ENCODE measurements around the gene CHN2.

CHN2 gene

DNA sequence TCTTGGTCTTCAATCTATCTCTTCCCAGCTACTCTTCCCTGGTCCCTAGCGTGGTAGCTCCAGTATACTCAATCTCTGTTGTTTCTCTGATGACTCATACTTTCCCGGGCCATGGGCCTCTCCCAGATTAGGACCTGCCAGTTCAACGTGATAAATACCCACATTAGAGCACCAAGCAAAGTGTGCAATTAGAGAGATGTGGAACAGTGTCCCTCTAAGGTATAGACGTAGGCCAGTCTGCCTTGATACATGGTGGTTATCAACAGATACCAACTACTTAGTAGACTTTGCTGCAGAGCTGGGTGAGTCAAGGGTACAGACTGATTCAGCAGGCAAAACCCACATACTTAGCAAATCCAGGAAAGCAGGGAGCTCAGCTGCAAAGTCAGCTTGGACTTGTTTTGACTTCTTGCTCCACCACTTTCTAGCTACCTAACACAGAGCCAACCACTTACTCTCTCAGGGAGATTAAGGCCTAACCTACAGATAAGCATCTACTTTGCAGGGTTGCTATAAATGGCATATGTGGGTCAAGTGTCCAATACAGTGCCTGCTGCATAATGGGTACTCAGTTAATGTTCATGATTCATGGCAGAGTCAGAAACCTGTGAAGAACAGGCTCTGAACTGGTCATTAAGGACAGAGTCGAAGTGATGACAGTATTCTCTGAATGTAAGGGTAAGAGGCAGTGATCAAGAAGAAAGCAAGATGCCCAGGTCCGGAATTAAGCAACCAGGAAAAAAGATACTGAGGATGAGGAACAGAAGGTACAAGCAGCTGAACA, 176.1 kb downstream of the CHN2 start:
- no peak for DNase-seq

GRCh38 chr7:29371472-29371871, 176.9 kb downstream of the CHN2 start:
- DNase-seq: no peak

GRCh38 chr7:29372351-29373090, 177.9 kb downstream of the CHN2 start:
- DNase-seq: no peak

- no peak for DNase-seq
These were observed 181.3 kb downstream of the CHN2 start for GRCh38 chr7:29375641-29376562.

GRCh38 chr7:29377718-29378117, 183.1 kb downstream of the CHN2 start:
- no peak for DNase-seq

DNA sequence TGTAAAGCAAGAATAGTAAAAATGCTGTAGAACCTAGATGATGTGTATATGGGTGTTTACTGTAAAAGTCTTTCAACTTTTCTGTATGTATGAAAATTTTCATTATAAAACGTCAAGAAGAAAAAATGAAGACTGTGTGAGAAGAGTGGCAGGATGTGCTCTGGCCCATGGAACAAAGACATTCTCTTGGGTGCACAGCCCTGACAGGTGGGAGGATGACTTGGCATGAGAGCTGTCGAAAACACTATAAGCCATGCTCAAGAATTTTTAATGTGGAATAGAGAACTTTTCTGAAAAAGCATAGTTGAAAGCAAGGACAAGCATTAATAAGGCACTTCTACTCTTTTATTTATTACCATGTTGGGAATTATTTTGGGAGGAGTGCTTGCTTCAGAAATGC, 185.0 kb downstream of the CHN2 start:
- no peak for DNase-seq

DNA sequence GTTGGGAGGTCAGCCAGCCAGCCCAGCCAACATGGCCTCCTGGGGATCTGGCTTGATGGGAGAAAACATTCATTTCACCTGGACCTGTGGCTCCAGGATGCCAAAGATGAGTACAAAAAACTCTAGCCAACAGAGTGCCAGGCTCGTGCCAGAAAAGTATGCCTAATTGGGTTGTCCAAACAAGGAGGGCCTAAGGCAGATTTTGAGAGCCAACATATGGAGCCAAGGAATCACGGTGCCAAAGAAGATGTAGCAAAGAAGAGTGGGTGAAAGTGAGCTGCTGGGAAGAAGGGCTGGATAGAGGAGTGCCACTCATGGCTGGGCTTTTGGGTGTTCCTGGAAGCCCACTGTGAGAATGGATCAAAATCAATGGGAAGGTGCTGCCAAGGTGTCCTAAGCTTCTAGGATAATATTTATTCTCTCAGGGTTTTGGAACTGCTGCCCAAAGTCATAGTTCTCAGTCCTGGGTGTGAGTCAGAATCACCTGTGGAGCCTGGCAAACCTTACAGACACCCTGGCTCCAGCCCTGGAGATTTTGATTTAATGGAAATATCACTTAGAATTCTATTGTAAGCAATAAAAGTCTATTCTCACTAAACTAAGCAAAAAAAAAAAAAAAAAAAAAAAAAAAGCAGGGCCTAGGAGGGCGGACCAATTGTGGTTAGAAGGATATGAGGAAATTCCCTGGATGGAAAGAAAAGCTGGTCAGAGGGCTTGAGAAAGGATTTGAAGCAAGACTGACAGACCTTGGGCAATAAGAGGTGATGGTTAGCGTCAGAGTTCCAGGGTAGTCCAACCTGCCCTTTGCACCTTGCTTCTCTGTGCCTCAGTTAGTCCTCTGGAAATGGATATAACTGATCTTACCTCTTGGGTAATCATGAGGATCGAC, 186.9 kb downstream of the CHN2 start:
- no peak for DNase-seq

DNA sequence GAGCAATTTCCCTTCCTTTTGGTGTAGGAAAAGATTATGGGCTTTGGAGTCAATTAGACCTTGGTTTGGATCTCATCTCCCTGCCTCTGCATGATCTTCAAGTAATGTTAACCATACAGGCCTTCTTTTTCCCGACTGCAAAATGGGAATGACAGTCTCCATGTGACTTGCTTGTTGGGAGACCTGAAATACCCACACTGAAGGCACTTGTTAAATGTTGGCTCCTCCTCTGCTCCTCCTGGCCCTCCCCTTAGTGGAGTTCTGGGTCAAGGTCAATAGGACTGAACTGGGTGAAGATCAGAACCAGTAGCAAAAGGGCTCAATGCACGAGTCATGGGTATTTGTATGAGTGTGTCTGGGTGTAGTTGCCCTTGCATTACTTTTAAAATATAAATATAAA, 189.7 kb downstream of the CHN2 start:
- no peak for DNase-seq

- DNase-seq: no peak
These were observed 190.7 kb downstream of the CHN2 start for GRCh38 chr7:29385214-29385814.

DNA sequence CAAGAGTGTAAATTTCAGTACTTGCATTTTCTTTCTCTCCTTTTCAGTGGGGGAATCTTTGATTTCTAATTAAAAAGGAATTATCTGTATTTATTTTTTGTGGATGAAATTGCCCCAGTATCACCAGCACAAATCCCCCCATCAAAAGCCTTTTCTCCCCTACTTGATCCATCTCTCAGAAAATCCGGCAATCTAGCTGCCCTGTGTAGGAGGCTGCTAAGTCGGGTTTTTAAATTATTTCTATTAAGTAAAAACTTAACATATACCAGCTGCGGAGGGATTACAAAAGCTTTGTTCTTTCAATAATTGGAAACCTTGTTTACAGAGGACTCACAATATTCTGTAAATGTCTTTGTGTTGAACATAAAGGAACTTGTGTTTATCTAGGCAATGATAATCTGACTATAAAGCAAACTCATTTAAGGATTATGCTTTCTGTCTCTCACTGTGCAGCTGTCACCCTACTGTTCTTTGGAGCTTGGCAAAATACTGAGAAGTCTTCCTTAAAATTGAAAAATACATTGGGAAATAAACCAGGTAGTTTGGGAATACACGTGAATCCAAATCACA, 191.7 kb downstream of the CHN2 start:
- DNase-seq: no peak

DNA sequence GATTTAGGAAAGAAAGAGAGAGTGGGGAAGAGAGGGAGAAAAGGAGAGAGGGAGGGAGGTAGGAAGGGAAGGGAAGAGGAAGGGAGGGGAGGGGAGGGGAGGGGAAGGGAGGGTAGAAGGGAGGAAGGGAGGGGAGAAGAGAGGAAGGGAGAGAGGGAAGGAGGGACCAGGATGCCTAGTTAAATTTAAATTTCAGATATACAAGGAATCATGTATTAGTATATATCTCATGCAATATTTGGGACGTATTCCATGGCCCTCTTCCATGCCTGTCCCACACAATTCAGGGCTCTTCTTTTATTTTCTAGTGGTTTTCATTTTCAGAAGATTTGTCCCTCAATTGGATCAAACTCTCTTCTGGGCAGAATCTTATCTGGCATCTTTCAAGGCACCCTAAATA, 196.7 kb downstream of the CHN2 start:
- DNase-seq: no peak

GRCh38 chr7:29394321-29394720, 199.7 kb downstream of the CHN2 start:
- DNase-seq: no peak

GRCh38 chr7:29396563-29396962, 202.0 kb downstream of the CHN2 start:
- no peak for DNase-seq

GRCh38 chr7:29397398-29397797, 202.8 kb downstream of the CHN2 start:
- DNase-seq: no peak

DNA sequence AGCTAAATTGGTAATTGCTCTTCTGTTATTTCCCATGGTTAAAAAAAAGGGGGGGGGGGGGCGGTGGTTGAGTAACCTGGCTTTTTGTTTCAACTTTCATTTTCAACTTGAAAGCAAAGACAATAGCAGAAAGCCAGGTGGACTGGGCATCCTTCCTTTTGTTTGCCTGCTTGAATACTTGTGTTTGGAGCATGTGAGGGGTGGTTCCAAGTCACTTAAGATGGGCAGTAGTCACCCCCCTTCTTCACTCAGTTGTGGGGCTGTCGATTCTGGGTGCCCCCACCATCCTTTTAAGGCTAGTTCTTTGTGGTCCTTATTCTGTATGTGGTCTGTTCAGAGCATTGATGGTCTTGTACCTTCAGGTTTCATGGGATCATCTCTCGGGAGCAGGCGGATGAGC, 203.4 kb downstream of the CHN2 start:
- DNase-seq: no peak

GRCh38 chr7:29400437-29400836, 205.9 kb downstream of the CHN2 start:
- no peak for DNase-seq

DNA sequence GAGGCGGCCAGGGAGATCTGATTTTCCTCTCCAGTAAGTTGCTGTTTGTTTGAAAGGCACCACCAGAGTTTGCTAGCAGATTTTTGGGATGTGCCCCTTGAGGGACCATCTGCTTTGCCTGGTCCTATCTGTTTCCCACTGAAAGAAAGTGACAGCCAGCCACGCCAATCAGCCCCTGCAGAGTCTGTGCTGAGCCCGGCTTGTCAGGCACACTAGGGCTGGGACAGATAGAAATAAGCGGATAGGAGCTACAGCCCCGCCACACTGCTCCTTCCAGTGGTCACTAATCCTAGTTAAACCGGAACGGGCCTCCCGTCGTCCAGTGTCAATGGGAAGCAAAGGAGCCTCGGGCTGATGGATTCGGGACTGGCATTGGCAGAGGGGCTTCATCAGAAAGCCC, 207.2 kb downstream of the CHN2 start:
- no peak for DNase-seq

DNA sequence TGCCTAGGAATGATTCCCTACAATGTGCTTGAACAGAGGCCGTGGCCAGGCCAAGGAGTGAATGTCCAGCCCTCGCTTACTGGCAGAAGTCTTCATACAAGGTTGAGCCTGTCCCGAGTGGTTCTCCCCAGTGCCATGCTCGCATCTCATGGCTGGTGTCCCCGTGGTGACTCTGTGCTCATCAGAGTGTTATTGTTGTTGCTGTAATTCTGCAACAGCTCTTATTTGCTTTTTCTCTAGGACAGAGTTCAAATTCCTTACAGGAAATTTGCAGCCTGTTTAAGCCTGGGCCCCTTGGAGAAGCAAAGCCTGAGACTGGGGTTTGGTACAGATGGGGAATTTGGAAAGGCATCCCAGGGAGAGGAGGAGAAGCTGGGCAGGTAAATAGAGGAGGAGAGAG, 211.3 kb downstream of the CHN2 start:
- DNase-seq: no peak

DNA sequence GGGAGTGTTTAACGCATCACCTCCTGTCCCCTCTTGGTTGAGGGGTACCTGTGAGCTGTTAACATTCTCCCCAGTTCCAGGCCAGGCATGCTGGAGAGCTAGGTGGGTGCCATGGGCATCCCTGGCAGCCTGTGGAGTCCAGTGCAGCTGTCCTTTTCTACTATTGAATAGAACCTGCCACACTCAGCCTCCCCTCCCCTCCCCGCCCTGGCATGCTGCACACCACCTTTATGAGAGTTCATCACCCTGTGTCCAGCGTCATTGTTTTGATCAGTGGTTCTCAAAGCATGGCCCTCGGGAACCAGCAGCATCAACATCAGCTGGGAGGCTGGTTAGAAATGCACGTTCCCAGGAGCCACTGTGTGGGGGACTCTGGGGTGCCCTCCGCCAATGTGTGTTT, 211.8 kb downstream of the CHN2 start:
- DNase-seq: no peak

GRCh38 chr7:29408841-29409243, 214.3 kb downstream of the CHN2 start:
- peak; percentile 59 for DNase-seq

DNA sequence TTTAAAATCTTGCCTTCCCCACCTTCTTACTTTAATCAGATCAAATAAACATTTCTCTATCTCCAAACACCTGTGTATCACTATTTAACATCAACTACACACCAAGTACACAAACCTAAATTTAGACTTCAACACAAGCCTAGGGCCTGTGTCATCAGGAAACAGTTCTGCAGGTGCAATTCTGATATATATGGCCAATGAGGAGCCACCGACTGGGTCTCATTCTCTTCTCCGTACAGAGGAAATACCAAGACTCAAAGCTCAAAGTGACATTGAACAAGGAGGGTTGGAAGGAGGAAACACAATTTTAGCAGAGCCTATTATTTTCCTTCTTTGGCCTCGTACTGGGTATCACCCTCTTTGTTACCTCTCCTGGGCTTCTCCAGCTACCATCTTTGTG, 216.4 kb downstream of the CHN2 start:
- no peak for DNase-seq

DNA sequence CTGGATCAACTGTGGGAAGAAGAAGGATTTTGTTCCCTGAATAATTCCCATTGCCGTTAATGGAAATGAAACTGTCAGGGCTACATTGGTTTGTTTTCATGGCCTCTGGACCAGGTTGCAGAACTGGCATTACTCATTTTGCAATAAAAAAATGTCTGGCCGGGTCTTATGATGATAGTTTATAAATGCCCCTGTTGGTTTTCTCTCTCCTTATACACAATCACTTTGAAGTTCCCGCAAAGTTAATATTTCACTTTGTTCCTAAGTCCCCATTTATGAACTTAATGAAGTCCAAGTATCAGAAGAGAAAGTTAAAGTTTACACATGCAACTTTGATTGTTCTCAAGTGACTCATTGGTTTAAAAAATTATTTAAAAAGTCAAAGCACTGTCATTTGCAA, 218.3 kb downstream of the CHN2 start:
- no peak for DNase-seq
